GM12878 (cell line): ENCODE data around the gene STOML3. TPM values are rescaled to one million over a fixed set of nuclear protein-coding genes. Genes with fewer than 3 reads are reported as not detected.

ENCODE experiments used
- ATAC-seq: fragments of 200-7000 bp; cut with Tn5 transposase; 3 replicates; pipeline ENCODE4 v1.9.1; 2020; ENCODE audit warnings: mild to moderate bottlenecking, moderate library complexity
- BruUV-seq: library from RNA; stranded (reverse); fragments of 400-500 nt; replicated peaks from 2 replicates; lab custom pipeline; 2021; lab: Mats Ljungman, UMichigan
- CTCF ChIA-PET: fragments of 300-600 bp; sonication (Branson Sonifier 250); formaldehyde crosslinking; extraction: SDS; loops from one replicate; lab custom pipeline; 2021; ENCODE audit warnings: inconsistent platforms; lab: Yijun Ruan, JAX
- POLR2A ChIA-PET: fragments of 350-600 bp; formaldehyde crosslinking; extraction: SDS; loops from one replicate; lab custom pipeline; 2021; ENCODE audit warnings: inconsistent platforms; lab: Charles Lee
- RAD21 ChIA-PET: fragments of 300-600 bp; sonication (Branson Sonifier 250); formaldehyde crosslinking; loops from one replicate; lab custom pipeline; 2023; ENCODE audit warnings: antibody characterized with exemption; ENCODE audit not compliant: unreplicated experiment; lab: Charles Lee
- SMC1A ChIA-PET: fragments of 300-600 bp; sonication (Branson Sonifier 250); formaldehyde crosslinking; loops from one replicate; lab custom pipeline; 2023; ENCODE audit not compliant: unreplicated experiment, uncharacterized antibody; lab: Charles Lee
- DNase-seq: peaks from one replicate; pipeline ENCODE4 v3.0.0-alpha.2; 2011; ENCODE audit warnings: low read depth, low spot score
- FAIRE-seq: peaks from 3 replicates; lab custom pipeline; 2011; peaks lifted over from hg19 to GRCh38; lab: Jason Lieb, UNC
- H2AFZ ChIP-seq: 2 replicates; pipeline ENCODE4 v1.6.0; 2011; ENCODE audit warnings: low read depth, low read length, control low read depth; ENCODE audit not compliant: control insufficient read depth
- H3K27ac ChIP-seq: 2 replicates; pipeline ENCODE4 v1.5.1; 2011; ENCODE audit warnings: control low read depth; ENCODE audit not compliant: control insufficient read depth, insufficient read depth
- H3K27me3 ChIP-seq, 2 experiments: replicated peaks in 1 of 2; 2 replicates each; pipeline versions ENCODE4 v1.6.0 to v1.6.1; 2011; ENCODE audit warnings: low read length in 1 of 2; ENCODE audit not compliant: control insufficient read depth in 2 of 2, insufficient read depth in 2 of 2
- H3K36me3 ChIP-seq, 2 experiments: 2 replicates each; pipeline ENCODE4 v1.5.1; 2011; ENCODE audit warnings: low read length in 1 of 2; ENCODE audit not compliant: control insufficient read depth in 2 of 2, insufficient read depth in 2 of 2
- H3K4me1 ChIP-seq: 2 replicates; pipeline ENCODE4 v1.6.1; 2011; ENCODE audit warnings: mild to moderate bottlenecking, low read length, moderate library complexity, mixed read lengths; ENCODE audit not compliant: control insufficient read depth, insufficient read depth
- H3K4me2 ChIP-seq: 2 replicates; pipeline ENCODE4 v1.6.0; 2011; ENCODE audit warnings: control low read depth; ENCODE audit not compliant: control insufficient read depth, insufficient read depth
- H3K4me3 ChIP-seq: fragments of 200-600 bp; sonication (generic); 2 replicates; pipeline ENCODE4 v1.5.1; 2016
- H3K79me2 ChIP-seq: 2 replicates; pipeline ENCODE4 v1.6.0; 2011; ENCODE audit warnings: low read length; ENCODE audit not compliant: control insufficient read depth, insufficient read depth
- H3K9ac ChIP-seq: 2 replicates; pipeline ENCODE4 v1.8.0; 2011; ENCODE audit warnings: low read length, control low read depth, mixed read lengths; ENCODE audit not compliant: control insufficient read depth, insufficient read depth
- H3K9me3 ChIP-seq: replicated peaks from 3 replicates; pipeline ENCODE4 v1.5.1; 2011; ENCODE audit warnings: mild to moderate bottlenecking, low read length; ENCODE audit not compliant: control insufficient read depth, insufficient read depth
- H4K20me1 ChIP-seq: 2 replicates; pipeline ENCODE4 v1.6.0; 2011; ENCODE audit not compliant: control insufficient read depth, insufficient read depth
- BRCA1 ChIP-seq: IDR thresholded peaks from 2 replicates; pipeline ENCODE4 v1.6.1; 2011; ENCODE audit warnings: low read depth, low read length, improper control_type of control experiment
- CBX3 ChIP-seq: fragments of 200-600 bp; sonication (generic); IDR thresholded peaks from 2 replicates; pipeline ENCODE4 v1.6.1; 2016; ENCODE audit warnings: low read depth, borderline replicate concordance
- CREB1 ChIP-seq: IDR thresholded peaks from 2 replicates; pipeline ENCODE4 v1.6.1; 2012; ENCODE audit warnings: low read depth, mild to moderate bottlenecking, inconsistent platforms
- DPF2 ChIP-seq: fragments of 450-650 bp; IDR thresholded peaks from 2 replicates; pipeline ENCODE4 v1.6.1; 2017; ENCODE audit warnings: mild to moderate bottlenecking
- EZH2 ChIP-seq: IDR thresholded peaks from 2 replicates; pipeline ENCODE4 v1.6.1; 2012; ENCODE audit warnings: low read depth, mild to moderate bottlenecking, control low read depth, inconsistent platforms, low read length, borderline replicate concordance; ENCODE audit not compliant: control insufficient read depth
- LARP7 ChIP-seq: fragments of 450-650 bp; IDR thresholded peaks from 2 replicates; pipeline ENCODE4 v1.6.1; 2017; ENCODE audit warnings: mild to moderate bottlenecking
- NBN ChIP-seq: fragments of 450-650 bp; IDR thresholded peaks from 2 replicates; pipeline ENCODE4 v1.6.1; 2016
- PAX8 ChIP-seq: fragments of 450-650 bp; IDR thresholded peaks from 2 replicates; pipeline ENCODE4 v1.6.1; 2017; ENCODE audit warnings: mild to moderate bottlenecking, moderate library complexity
- SREBF1 ChIP-seq: IDR thresholded peaks from 2 replicates; pipeline ENCODE4 v1.6.1; 2012; ENCODE audit warnings: mild to moderate bottlenecking, low read length
- WGBS: methylation state at CpG from one replicate; pipeline ENCODE4 v1.1.6; 2016; ENCODE audit warnings: low lambda C conversion rate; ENCODE audit not compliant: insufficient replicate concordance, insufficient coverage; ENCODE audit errors: missing lambda C conversion rate; 5-methylcytosine and 5-hydroxymethylcytosine counted together
- in situ Hi-C: fragments of 300-500 bp; cut with MboI; formaldehyde crosslinking; loops from 9 replicates; pipeline ENCODE4 v1.14.3; 2018; ENCODE audit warnings: mixed read lengths
- intact Hi-C: fragments of 100-400 bp; cut with micrococcal nuclease; formaldehyde crosslinking; loops from one replicate; pipeline ENCODE4 v1.14.2; 2022; ENCODE audit not compliant: unreplicated experiment
- polyA plus RNA-seq, 11 experiments: library from polyadenylated mRNA; depleted of rRNA in 4 of 11; unstranded in 6 of 11; stranded (reverse) in 5 of 11; fragments of >200 nt; fragmentation: Nextera tagmentation in 4 of 11; fragmentation: Illumina TruSeq in 1 of 11; extraction: Ambion mirVana in 4 of 11; extraction: Trizol in 1 of 11; gene quantifications; 1 replicate in 1 of 11; 2 replicates in 10 of 11; pipeline versions ENCODE4 v1.2.1 to v1.2.3, GENCODE V29; 2011 to 2016; ENCODE audit warnings: inconsistent platforms in 2 of 11, missing spikeins in 2 of 11, low read depth in 1 of 11
- total RNA-seq, 4 experiments: library from RNA; depleted of rRNA in 3 of 4; stranded (reverse); fragments of >200 nt in 3 of 4; fragmentation: Illumina TruSeq in 1 of 4; extraction: Trizol in 1 of 4; gene quantifications; 2 replicates each; pipeline versions ENCODE4 v1.2.1 to v1.2.3, GENCODE V29; 2013 to 2021
- TF ChIP-seq, protein P1 (sequence below): fragments of 450-650 bp; IDR thresholded peaks from 2 replicates; pipeline ENCODE4 v1.6.1; 2017; ENCODE audit warnings: mild to moderate bottlenecking, moderate library complexity
- TF ChIP-seq, protein P2 (sequence below): IDR thresholded peaks from 2 replicates; pipeline ENCODE4 v1.6.1; 2011; ENCODE audit warnings: low read depth, low read length, improper control_type of control experiment, borderline replicate concordance
- TF ChIP-seq, protein P3 (sequence below): fragments of 450-650 bp; formaldehyde crosslinking; IDR thresholded peaks from 2 replicates; pipeline ENCODE4 v1.4.0; 2020; ENCODE audit warnings: mild to moderate bottlenecking, moderate library complexity
- TF ChIP-seq, protein P4 (sequence below): fragments of 450-650 bp; IDR thresholded peaks from 2 replicates; pipeline ENCODE4 v1.6.1; 2017; ENCODE audit warnings: low read depth, mild to moderate bottlenecking, moderate library complexity

STOML3 gene
- total and polyA plus RNA-seq, 10 of the 15 experiments (the other 5 are each of a cell fraction or from before 2014, with no cell fraction given), result not detected

DNA sequence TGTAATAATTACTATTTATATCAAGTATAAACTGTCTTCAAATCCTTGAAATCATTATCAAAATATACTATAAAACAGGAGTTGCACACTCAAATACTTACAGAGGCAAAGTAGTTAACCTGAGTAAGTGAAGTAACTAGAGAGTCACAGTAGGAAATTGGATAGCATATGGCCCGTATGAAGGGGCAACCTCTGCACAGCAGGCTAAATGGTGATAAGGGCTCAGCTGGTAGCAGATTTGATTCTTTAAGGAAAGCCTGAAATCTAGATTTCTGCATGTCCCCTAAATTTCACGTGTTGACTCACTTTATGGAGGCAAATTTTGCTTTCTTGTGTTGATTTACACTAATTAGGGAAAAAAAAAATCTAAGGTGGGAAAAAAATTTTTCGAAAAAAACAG, 46.4 kb downstream of the STOML3 start:
- no peak overlapping the region for H3K4me3 ChIP-seq
- RAD21 ChIA-PET, result no interaction called here
- no peak overlapping the region for H3K4me2 ChIP-seq
- no peaks in the 10 kb centered on the region for H3K9me3 ChIP-seq
- ATAC-seq (no peak), FAIRE-seq (no peak), DNase-seq (no peak)
- intact Hi-C loops, result no loop called here
- in situ Hi-C loops, result no loop called here
- no TSS peak for BruUV-seq
- no peaks in the 10 kb centered on the region for H3K79me2 ChIP-seq
- no peaks in the 10 kb centered on the region for H3K27me3 ChIP-seq
- no peak overlapping the region for H2AFZ ChIP-seq
- 0% methylated on average over 3 of the region's 3 CpGs for WGBS
- TF ChIP-seq, protein P1, sequence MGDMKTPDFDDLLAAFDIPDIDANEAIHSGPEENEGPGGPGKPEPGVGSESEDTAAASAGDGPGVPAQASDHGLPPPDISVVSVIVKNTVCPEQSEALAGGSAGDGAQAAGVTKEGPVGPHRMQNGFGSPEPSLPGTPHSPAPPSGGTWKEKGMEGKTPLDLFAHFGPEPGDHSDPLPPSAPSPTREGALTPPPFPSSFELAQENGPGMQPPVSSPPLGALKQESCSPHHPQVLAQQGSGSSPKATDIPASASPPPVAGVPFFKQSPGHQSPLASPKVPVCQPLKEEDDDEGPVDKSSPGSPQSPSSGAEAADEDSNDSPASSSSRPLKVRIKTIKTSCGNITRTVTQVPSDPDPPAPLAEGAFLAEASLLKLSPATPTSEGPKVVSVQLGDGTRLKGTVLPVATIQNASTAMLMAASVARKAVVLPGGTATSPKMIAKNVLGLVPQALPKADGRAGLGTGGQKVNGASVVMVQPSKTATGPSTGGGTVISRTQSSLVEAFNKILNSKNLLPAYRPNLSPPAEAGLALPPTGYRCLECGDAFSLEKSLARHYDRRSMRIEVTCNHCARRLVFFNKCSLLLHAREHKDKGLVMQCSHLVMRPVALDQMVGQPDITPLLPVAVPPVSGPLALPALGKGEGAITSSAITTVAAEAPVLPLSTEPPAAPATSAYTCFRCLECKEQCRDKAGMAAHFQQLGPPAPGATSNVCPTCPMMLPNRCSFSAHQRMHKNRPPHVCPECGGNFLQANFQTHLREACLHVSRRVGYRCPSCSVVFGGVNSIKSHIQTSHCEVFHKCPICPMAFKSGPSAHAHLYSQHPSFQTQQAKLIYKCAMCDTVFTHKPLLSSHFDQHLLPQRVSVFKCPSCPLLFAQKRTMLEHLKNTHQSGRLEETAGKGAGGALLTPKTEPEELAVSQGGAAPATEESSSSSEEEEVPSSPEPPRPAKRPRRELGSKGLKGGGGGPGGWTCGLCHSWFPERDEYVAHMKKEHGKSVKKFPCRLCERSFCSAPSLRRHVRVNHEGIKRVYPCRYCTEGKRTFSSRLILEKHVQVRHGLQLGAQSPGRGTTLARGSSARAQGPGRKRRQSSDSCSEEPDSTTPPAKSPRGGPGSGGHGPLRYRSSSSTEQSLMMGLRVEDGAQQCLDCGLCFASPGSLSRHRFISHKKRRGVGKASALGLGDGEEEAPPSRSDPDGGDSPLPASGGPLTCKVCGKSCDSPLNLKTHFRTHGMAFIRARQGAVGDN, result no peak
- TF ChIP-seq DPF2 (no peak), LARP7 (no peak), CBX3 (no peak), SREBF1 (no peak), NBN (no peak), PAX8 (no peak), BRCA1 (no peak), EZH2 (no peak), CREB1 (no peak)
- TF ChIP-seq, protein P2, sequence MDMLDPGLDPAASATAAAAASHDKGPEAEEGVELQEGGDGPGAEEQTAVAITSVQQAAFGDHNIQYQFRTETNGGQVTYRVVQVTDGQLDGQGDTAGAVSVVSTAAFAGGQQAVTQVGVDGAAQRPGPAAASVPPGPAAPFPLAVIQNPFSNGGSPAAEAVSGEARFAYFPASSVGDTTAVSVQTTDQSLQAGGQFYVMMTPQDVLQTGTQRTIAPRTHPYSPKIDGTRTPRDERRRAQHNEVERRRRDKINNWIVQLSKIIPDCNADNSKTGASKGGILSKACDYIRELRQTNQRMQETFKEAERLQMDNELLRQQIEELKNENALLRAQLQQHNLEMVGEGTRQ, result no peak
- TF ChIP-seq, protein P3, sequence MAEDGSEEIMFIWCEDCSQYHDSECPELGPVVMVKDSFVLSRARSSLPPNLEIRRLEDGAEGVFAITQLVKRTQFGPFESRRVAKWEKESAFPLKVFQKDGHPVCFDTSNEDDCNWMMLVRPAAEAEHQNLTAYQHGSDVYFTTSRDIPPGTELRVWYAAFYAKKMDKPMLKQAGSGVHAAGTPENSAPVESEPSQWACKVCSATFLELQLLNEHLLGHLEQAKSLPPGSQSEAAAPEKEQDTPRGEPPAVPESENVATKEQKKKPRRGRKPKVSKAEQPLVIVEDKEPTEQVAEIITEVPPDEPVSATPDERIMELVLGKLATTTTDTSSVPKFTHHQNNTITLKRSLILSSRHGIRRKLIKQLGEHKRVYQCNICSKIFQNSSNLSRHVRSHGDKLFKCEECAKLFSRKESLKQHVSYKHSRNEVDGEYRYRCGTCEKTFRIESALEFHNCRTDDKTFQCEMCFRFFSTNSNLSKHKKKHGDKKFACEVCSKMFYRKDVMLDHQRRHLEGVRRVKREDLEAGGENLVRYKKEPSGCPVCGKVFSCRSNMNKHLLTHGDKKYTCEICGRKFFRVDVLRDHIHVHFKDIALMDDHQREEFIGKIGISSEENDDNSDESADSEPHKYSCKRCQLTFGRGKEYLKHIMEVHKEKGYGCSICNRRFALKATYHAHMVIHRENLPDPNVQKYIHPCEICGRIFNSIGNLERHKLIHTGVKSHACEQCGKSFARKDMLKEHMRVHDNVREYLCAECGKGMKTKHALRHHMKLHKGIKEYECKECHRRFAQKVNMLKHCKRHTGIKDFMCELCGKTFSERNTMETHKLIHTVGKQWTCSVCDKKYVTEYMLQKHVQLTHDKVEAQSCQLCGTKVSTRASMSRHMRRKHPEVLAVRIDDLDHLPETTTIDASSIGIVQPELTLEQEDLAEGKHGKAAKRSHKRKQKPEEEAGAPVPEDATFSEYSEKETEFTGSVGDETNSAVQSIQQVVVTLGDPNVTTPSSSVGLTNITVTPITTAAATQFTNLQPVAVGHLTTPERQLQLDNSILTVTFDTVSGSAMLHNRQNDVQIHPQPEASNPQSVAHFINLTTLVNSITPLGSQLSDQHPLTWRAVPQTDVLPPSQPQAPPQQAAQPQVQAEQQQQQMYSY (CRISPR knock-in tag), result no peak
- TF ChIP-seq, protein P4, sequence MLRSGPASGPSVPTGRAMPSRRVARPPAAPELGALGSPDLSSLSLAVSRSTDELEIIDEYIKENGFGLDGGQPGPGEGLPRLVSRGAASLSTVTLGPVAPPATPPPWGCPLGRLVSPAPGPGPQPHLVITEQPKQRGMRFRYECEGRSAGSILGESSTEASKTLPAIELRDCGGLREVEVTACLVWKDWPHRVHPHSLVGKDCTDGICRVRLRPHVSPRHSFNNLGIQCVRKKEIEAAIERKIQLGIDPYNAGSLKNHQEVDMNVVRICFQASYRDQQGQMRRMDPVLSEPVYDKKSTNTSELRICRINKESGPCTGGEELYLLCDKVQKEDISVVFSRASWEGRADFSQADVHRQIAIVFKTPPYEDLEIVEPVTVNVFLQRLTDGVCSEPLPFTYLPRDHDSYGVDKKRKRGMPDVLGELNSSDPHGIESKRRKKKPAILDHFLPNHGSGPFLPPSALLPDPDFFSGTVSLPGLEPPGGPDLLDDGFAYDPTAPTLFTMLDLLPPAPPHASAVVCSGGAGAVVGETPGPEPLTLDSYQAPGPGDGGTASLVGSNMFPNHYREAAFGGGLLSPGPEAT, result no peak
- no peaks in the 10 kb centered on the region for H3K36me3 ChIP-seq
- H3K27ac ChIP-seq, result no peak overlapping the region
- no peak overlapping the region for H3K9ac ChIP-seq
- POLR2A ChIA-PET, result no interaction called here
- H3K4me1 ChIP-seq, result no peaks in the 10 kb centered on the region
- SMC1A ChIA-PET, result interaction anchor here (0.8 kb wide), 1 partner anchor 8 kb away, joined by 3 read pairs; no protein-coding TSS in a partner anchor
- no peaks in the 10 kb centered on the region for H4K20me1 ChIP-seq
- CTCF ChIA-PET, result no interaction called here
